Activated CD4-positive, alpha-beta memory T cell treated with anti-CD3 and anti-CD28 coated beads, Interleukin-2, amount 10 ng/mL, durations not matched to agents 7 days and 5 days (primary cell): Measurements from ENCODE around the gene AZU1. TPM values are rescaled to one million over a fixed set of nuclear protein-coding genes. Genes with fewer than 3 reads are reported as not detected.
"Not testable (repeated sequence)": the region's sequence is repeated elsewhere in the genome, so short reads cannot be mapped to it uniquely, and the experiment has no call there.

Source experiments
- CTCF ChIA-PET: fragments of 350-600 bp; sonication (Branson Sonifier 250); formaldehyde crosslinking; loops from one replicate; lab custom pipeline; 2021; ENCODE audit warnings: antibody characterized with exemption, inconsistent platforms; lab: Charles Lee
- POLR2A ChIA-PET: fragments of 350-600 bp; sonication (Branson Sonifier 250); formaldehyde crosslinking; loops from one replicate; lab custom pipeline; 2021; ENCODE audit warnings: antibody characterized with exemption; lab: Charles Lee
- DNase-seq: peaks from one replicate; pipeline ENCODE4 v3.0.0-alpha.2; 2020
- H3K27ac Mint-ChIP-seq: one replicate; pipeline ENCODE4 v1.8.0; 2021; ENCODE audit warnings: mild to moderate bottlenecking, mixed read lengths
- H3K27me3 Mint-ChIP-seq: one replicate; pipeline ENCODE4 v1.8.0; 2021; ENCODE audit warnings: mixed read lengths
- H3K36me3 Mint-ChIP-seq: one replicate; pipeline ENCODE4 v1.8.0; 2021; ENCODE audit warnings: low read depth, mixed read lengths
- H3K4me1 Mint-ChIP-seq: one replicate; pipeline ENCODE4 v1.8.0; 2021; ENCODE audit warnings: mixed read lengths
- H3K4me3 Mint-ChIP-seq: one replicate; pipeline ENCODE4 v1.8.0; 2021; ENCODE audit warnings: mild to moderate bottlenecking, mixed read lengths
- H3K9me3 Mint-ChIP-seq: one replicate; pipeline ENCODE4 v1.8.0; 2021; ENCODE audit warnings: mixed read lengths
- total RNA-seq, 2 experiments: library from RNA; stranded (reverse); gene quantifications; one replicate each; pipeline ENCODE4 v1.2.3, GENCODE V29; 2021

Gene AZU1
- total RNA-seq, 2 experiments from 2014 or later = not detected

- Mint-ChIP-seq H3K9me3 (no peaks in the 10 kb centered on the region), H3K27ac (no peak overlapping the region), H3K36me3 (no peaks in the 10 kb centered on the region), H3K27me3 (peaks cover 4% of the 10 kb centered on the region), H3K4me1 (no peaks in the 10 kb centered on the region), H3K4me3 (no peak overlapping the region)
- no peak for DNase-seq
- ChIA-PET POLR2A (no interaction called here), CTCF (no interaction called here)
These were observed 7.7 kb downstream of the AZU1 start for GRCh38 chr19:835210-835810.

GRCh38 chr19:840519-841206, 13.0 kb downstream of the AZU1 start, which contains the start of gene PRTN3:
Gene PRTN3, plus strand, starts transcription at chr19:840999. Its CDS starts 10 bp downstream, at chr19:841009.
- POLR2A ChIA-PET = no interaction called here
- Mint-ChIP-seq H3K9me3 (peaks cover 4% of the 10 kb centered on the region), H3K27me3 (peaks cover 21% of the 10 kb centered on the region), H3K4me3 (no peak within 1 kb of the TSS), H3K27ac (no peak within 1 kb of the TSS), H3K36me3 (no peaks in the 10 kb centered on the region), H3K4me1 (peaks cover 3% of the 10 kb centered on the region)
- CTCF ChIA-PET = interaction anchor here (1.1 kb wide), 1 partner anchor 17 kb away, joined by 4 read pairs; no protein-coding TSS in a partner anchor
- DNase-seq = no peak

DNA sequence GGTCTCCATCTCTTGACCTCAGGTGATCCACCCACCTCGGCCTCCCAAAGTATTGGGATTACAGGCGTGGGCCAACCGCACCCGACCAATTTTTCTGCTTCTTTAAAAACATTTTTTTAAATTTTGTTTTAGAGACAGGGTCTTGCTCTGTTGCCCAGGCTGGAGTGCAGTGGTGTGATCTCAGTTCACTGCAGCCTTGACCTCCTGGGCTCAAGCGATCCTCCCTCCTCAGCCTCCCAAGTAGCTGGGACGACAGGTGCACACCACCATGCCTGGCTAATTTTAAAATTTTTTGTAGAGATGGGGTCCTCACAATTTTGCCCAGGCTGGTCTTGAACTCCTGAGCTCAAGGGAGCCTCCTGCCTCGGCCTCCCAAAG, 15.2 kb downstream of the AZU1 start:
- POLR2A ChIA-PET, H3K27ac Mint-ChIP-seq: not testable (repeated sequence)
- CTCF ChIA-PET = interaction anchor here (0.7 kb wide), 1 partner anchor 42 kb away, joined by 3 read pairs; no protein-coding TSS in a partner anchor

DNA sequence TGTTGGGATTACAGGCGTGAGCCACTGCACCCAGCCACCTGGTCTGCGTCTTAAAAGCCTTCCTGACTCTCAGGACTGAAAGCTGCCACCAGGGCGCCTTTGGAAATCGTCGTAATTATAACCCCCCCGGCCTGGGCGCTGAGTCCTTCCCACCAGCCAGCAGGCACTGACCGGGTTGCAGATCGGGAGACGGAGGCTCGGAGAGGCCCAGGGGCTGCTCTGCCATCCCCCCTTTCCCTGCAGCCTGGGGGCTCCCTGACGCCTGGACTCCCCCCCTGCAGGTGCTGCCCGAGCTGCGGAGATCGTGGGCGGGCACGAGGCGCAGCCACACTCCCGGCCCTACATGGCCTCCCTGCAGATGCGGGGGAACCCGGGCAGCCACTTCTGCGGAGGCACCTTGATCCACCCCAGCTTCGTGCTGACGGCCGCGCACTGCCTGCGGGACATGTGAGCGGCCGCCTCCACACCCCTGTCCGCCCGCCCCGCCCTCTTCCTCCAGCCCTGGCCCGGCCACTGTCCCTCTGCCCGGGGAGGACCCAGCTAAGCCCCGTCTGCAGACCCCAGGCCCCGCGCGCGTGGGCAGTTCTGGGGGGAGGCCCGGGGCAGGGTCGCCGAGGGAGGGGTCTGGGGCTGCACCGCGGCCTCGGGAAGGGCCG, 15.7 kb downstream of the AZU1 start:
- H3K27ac Mint-ChIP-seq = no peak overlapping the region
- H3K9me3 Mint-ChIP-seq = peaks cover 4% of the 10 kb centered on the region
- ChIA-PET CTCF (no interaction called here), POLR2A (no interaction called here)
- H3K27me3 Mint-ChIP-seq = peaks cover 24% of the 10 kb centered on the region
- no peak overlapping the region for H3K4me3 Mint-ChIP-seq
- DNase-seq = no peak
- no peaks in the 10 kb centered on the region for H3K36me3 Mint-ChIP-seq
- peaks cover 3% of the 10 kb centered on the region for H3K4me1 Mint-ChIP-seq

More for the DNA sequence above, 15.2 kb downstream of the AZU1 start:
- peaks cover 23% of the 10 kb centered on the region for H3K27me3 Mint-ChIP-seq
- H3K4me1 Mint-ChIP-seq, H3K4me3 Mint-ChIP-seq, H3K9me3 Mint-ChIP-seq, DNase-seq, H3K36me3 Mint-ChIP-seq: not testable (repeated sequence)

DNA sequence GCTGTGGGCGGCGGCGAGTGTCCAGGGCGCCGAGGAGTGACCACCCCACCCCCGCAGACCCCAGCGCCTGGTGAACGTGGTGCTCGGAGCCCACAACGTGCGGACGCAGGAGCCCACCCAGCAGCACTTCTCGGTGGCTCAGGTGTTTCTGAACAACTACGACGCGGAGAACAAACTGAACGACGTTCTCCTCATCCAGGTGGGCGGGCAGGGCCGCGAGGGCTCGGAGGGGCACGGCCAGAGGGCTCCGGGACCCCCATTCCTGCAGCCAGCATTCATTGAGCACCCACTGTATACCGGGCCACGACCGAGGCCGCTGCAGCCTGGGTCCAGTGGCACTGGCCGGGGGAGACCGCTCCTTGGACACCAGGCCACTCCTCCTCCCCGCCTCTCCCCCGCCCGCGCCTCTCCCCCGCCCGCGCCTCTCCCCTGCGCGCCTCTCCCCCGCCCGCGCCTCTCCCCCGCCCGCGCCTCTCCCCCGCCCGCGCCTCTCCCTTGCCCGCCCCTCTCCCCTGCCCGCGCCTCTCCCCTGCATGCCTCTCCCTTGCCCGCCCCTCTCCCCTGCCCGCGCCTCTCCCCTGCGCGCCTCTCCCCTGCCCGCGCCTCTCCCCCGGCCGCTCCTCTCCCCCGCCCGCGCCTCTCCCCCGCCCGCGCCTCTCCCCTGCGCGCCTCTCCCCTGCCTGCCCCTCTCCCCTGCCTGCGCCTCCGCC, 16.4 kb downstream of the AZU1 start:
- Mint-ChIP-seq H3K27ac (no peak overlapping the region), H3K9me3 (peaks cover 4% of the 10 kb centered on the region), H3K4me1 (peaks cover 3% of the 10 kb centered on the region), H3K27me3 (peaks cover 25% of the 10 kb centered on the region), H3K4me3 (no peak overlapping the region), H3K36me3 (no peaks in the 10 kb centered on the region)
- ChIA-PET CTCF (no interaction called here), POLR2A (no interaction called here)
- DNase-seq = no peak

DNA sequence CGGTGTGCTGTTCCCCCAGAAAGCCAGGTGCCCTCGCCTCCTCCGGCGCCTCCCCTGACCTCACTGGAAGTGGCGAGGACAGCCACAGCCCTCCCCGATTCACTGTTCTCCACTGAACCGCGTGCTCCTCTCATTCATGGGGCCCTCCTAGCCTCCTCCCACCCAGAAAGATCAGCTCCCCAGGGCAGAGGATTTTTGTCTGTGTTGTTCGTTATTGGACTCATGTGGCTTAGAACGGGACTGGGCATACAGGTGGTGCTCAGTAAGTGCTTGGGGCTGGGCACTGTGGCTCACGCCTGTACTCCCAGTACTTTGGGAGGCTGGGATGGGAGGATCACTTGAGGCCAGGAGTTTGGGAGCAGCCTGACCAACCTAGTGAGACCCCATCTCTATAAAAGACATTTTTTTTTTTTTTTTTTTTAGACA, 16.9 kb downstream of the AZU1 start:
- Mint-ChIP-seq H3K4me1 (peaks cover 3% of the 10 kb centered on the region), H3K27me3 (peaks cover 27% of the 10 kb centered on the region), H3K27ac (no peak overlapping the region), H3K9me3 (peaks cover 4% of the 10 kb centered on the region), H3K36me3 (no peaks in the 10 kb centered on the region), H3K4me3 (no peak overlapping the region)
- CTCF ChIA-PET = no interaction called here
- no peak for DNase-seq
- POLR2A ChIA-PET = no interaction called here

DNA sequence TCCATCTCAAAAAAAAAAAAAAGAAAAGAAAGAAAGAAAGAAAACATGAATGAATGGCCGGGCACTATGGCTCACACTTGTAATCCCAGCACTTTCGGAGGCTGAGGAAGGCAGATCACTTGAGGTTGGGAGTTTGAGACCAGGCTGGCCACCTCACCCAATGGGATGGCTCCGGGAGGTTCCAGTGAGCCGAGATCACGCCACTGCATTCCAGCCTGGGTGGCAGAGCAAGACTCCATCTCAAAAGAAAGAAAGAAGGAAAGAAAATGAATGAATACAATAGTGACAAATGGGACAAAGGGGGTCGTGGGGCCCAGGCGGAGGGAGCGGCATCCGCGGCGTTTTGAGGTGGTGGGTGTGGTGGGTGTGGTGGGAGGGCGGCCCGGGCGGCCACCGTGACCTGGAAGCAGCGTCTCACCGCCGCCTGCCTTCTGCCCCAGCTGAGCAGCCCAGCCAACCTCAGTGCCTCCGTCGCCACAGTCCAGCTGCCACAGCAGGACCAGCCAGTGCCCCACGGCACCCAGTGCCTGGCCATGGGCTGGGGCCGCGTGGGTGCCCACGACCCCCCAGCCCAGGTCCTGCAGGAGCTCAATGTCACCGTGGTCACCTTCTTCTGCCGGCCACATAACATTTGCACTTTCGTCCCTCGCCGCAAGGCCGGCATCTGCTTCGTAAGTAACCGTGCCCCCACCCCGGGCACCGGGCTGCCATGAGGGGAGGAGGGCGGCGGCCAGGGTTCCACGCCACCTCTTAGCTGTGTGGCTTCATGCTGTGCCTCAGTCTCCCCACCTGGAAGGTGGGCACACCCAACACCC, 18.3 kb downstream of the AZU1 start:
- ChIA-PET CTCF (no interaction called here), POLR2A (no interaction called here)
- Mint-ChIP-seq H3K27ac (no peak overlapping the region), H3K9me3 (peaks cover 4% of the 10 kb centered on the region), H3K4me1 (peaks cover 3% of the 10 kb centered on the region), H3K4me3 (no peak overlapping the region), H3K27me3 (peaks cover 27% of the 10 kb centered on the region), H3K36me3 (no peaks in the 10 kb centered on the region)
- DNase-seq = no peak

- CTCF ChIA-PET = no interaction called here
- peaks cover 3% of the 10 kb centered on the region for H3K4me1 Mint-ChIP-seq
- no peaks in the 10 kb centered on the region for H3K9me3 Mint-ChIP-seq
- DNase-seq = no peak
- peaks cover 19% of the 10 kb centered on the region for H3K27me3 Mint-ChIP-seq
- H3K4me3 Mint-ChIP-seq = no peak overlapping the region
- no peak overlapping the region for H3K27ac Mint-ChIP-seq
- POLR2A ChIA-PET = no interaction called here
- H3K36me3 Mint-ChIP-seq = no peaks in the 10 kb centered on the region
These were observed 20.8 kb downstream of the AZU1 start for GRCh38 chr19:848386-848921.

DNA sequence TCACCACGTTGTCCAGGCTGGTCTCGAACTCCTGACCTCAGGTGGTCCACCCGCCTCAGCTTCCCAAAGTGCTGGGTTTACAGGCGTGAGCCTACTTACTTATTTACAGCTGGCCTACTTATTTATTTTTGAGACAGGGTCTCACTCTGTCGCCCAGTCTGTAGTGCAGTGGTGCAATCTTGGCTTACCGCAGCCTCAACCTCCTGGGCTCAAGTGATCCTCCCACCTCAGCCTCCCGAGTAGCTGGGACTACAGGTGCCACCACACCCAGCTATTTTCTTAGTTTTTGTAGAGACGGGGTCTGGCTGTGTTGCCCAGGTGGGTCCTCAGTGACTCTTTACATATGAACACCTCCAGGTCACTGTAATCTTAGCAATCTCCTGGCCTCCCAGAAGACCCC, 21.6 kb downstream of the AZU1 start:
- CTCF ChIA-PET = not testable (repeated sequence)

DNA sequence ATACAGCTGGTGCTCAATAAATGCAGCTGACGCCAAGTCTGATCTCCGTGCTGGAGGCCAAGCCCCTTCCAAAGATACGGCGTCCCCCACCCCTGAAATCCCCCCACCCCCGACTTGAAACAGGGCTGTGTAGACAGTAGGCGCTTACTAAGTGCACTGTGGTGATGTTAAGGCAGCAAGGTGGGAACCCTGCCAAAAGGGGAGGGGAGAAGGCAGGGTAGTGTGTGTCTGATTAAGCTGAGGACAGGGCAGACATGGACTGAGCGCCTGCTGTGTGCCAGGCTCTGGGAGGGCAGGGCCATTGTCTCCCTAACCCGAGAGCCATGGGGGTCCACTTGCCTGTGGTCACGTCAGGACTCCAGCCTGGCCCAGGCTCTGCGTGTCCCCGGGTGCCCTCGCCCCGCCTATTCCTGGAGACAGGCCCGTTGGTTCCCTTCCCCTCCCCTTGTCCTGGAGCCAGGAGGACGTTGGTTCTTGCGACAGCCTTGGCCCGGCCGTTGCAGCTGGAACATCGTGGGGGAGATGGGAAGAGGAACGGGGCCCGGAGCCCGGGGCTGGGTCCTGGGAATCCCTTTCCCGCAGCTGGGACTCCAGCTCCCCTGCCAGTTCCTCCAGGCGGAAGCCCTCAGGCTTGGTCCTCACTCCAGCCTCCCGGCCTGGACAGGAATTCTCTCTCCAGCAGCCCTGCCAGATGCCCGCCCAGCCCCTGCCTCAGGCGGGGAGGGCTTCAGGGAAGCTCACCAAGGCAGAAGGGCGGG, 22.8 kb downstream of the AZU1 start:
- H3K27ac Mint-ChIP-seq = no peak overlapping the region
- H3K4me1 Mint-ChIP-seq = no peaks in the 10 kb centered on the region
- peaks cover 14% of the 10 kb centered on the region for H3K27me3 Mint-ChIP-seq
- H3K36me3 Mint-ChIP-seq = no peaks in the 10 kb centered on the region
- DNase-seq = no peak
- POLR2A ChIA-PET = no interaction called here
- no peaks in the 10 kb centered on the region for H3K9me3 Mint-ChIP-seq
- H3K4me3 Mint-ChIP-seq = no peak overlapping the region
- CTCF ChIA-PET = interaction anchor here (0.6 kb wide), 1 partner anchor 125 kb away, joined by 4 read pairs; no protein-coding TSS in a partner anchor

More for the DNA sequence above, 21.6 kb downstream of the AZU1 start:
- H3K4me1 Mint-ChIP-seq, H3K9me3 Mint-ChIP-seq, DNase-seq, H3K36me3 Mint-ChIP-seq, H3K27ac Mint-ChIP-seq, H3K4me3 Mint-ChIP-seq, POLR2A ChIA-PET: not testable (repeated sequence)
- peaks cover 21% of the 10 kb centered on the region for H3K27me3 Mint-ChIP-seq

DNA sequence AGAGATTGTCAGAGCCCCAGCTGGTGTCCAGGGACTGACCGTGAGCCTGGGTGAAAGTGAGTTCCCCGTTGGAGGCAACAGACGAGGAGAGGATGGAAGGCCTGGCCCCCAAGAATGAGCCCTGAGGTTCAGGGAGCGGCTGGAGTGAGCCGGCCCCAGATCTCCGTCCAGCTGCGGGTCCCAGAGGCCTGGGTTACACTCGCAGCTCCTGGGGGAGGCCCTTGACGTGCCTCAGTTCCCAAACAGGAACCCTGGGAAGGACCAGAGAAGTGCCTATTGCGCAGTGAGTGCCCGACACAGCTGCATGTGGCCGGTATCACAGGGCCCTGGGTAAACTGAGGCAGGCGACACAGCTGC, 23.3 kb downstream of the AZU1 start:
- no peak for DNase-seq
- ChIA-PET CTCF (no interaction called here), POLR2A (no interaction called here)
- no peak overlapping the region for H3K4me3 Mint-ChIP-seq
- H3K36me3 Mint-ChIP-seq = no peaks in the 10 kb centered on the region
- no peaks in the 10 kb centered on the region for H3K4me1 Mint-ChIP-seq
- H3K27ac Mint-ChIP-seq = no peak overlapping the region
- no peaks in the 10 kb centered on the region for H3K9me3 Mint-ChIP-seq
- peaks cover 10% of the 10 kb centered on the region for H3K27me3 Mint-ChIP-seq
